Jurkat, Clone E6-1 (cell line): ENCODE data around the gene PHYKPL.
A peak's percentile ranks its signal among the peaks of the same experiment; 100 is the strongest.
"Not testable (repeated sequence)": the region's sequence is repeated elsewhere in the genome, so short reads cannot be mapped to it uniquely, and the experiment has no call there.

Experiments used
- DNase-seq: peaks from one replicate; pipeline ENCODE4 v3.0.0-alpha.2; 2011; ENCODE audit warnings: low read depth, low spot score
- H3K4me3 ChIP-seq: 2 replicates; pipeline ENCODE4 v1.5.1; 2011; ENCODE audit warnings: mild to moderate bottlenecking, low read length, control low read depth, moderate library complexity

The PHYKPL gene

DNA sequence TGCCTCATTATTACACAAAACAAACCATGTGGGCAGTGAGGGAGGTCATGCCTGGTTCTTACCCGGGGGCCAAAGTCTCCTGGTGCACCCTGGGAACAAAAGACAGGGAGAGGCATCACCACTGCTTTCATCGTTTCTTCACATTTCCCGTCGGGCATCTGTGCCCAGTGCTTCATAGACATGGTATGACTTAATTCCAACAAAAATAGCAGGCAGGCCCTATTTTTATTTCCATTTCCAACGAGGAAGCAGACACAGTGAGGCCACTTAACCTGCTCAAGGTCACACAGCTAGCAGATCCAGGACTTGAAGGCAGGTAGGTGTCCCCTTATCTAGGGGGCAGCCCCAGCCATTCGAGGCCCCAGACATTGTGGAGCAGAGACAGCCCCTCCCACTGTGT is 34.6 kb upstream of the PHYKPL start:
- no peak for DNase-seq
- H3K4me3 ChIP-seq = no peak overlapping the region

DNA sequence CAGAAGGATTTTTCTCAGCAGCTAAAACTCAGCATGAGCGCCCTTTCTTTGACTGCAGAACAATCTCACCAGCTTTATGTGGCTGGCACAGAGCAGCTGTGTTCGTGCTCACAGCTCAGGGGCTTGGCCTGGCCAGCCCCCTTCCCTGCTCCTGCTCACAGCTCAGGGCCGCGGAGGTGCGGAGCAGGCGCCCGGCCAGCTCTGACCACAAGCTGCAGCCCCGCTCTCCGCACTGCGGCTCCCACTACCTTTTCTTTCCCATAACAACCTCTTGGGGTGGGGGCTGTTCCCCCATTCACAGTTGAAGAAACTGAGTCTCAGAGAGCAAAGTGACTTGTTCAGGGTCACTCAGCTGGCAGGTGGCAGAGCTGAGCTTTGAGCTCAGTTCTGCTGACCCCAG is 34.0 kb upstream of the PHYKPL start:
- no peak for DNase-seq
- no peak overlapping the region for H3K4me3 ChIP-seq

DNA sequence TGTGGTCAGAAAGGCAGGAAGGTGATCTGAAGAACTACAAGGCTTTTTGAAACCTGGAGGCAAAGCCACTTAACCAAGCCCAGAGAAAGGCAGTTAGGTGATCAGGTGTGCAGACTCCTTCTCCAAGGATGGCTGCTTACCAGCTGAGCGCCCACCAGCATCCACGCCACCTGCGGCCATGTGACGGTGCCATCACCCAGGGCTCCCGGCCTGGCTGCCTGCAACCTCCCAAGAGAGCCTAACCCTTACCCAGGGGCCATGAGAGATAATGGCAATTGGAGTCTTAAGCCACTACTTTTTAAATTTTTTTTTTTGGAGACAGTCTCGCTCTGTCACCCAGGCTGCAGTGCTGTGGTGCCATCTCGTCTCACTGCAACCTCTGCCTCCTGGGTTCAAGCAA is 33.1 kb upstream of the PHYKPL start:
- DNase-seq = no peak
- no peak overlapping the region for H3K4me3 ChIP-seq

DNA sequence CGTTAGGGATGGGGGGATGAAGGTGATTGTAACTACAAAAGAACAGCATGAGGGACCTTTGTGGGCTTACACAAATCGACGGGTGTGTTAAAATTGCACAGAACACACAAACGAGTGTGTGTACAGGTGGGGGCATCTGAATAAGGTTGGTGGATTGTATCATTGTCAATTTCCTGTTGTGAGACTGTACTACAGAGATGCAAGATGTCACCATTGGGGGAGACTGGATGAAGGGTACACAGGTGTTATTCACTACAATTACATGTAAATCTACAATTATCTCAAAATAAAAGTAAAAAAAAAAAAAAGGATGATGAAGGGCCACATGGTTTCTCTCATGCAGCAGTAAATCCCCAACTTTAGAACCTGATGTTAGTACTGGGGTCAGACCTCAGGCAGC is 31.4 kb upstream of the PHYKPL start:
- no peak overlapping the region for H3K4me3 ChIP-seq
- DNase-seq = no peak

DNA sequence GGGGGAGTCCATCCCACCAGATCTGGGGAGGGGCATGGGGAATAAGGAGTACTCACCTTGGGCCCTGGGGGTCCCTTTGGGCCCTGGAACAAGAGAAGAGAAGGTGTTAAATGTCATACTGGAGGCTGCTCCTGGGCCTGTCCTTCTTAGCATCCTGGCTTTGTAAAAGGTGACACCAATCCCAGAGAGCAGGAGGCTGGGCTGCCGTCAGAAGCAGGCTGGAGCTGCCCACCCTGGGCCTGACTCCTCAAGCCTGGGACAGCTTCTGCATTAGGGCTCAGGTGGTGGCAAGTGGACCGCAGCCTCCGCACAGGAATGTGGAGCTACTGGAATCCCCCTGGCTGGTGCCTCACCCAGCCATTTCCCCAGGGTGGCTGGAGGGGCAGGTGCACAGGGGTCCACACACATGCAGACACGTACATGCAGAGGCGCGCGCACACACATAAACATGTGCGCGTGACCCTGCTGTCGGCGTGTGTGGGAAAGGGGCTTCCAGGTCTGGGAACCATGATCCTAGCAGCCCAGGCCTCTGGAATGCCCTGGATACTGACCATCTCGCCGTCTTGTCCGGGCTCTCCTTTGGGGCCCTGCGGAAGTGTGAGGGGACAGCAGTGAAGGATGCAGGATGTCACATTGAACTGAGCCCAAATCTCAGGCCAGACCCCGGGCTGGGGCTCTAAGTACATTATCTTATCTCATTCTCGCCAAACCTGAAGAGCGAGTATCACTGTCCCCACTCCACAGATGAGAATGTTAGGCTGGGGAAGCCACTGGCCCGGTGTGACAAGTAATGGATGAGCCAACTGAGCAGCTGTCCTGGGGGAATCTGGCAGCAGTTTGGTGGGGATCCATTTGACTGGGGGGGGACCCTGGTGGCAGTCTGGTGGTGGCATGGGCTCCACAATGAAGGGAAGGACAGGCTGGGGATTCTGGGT is 29.3 kb upstream of the PHYKPL start:
- no peak overlapping the region for H3K4me3 ChIP-seq
- DNase-seq = no peak

DNA sequence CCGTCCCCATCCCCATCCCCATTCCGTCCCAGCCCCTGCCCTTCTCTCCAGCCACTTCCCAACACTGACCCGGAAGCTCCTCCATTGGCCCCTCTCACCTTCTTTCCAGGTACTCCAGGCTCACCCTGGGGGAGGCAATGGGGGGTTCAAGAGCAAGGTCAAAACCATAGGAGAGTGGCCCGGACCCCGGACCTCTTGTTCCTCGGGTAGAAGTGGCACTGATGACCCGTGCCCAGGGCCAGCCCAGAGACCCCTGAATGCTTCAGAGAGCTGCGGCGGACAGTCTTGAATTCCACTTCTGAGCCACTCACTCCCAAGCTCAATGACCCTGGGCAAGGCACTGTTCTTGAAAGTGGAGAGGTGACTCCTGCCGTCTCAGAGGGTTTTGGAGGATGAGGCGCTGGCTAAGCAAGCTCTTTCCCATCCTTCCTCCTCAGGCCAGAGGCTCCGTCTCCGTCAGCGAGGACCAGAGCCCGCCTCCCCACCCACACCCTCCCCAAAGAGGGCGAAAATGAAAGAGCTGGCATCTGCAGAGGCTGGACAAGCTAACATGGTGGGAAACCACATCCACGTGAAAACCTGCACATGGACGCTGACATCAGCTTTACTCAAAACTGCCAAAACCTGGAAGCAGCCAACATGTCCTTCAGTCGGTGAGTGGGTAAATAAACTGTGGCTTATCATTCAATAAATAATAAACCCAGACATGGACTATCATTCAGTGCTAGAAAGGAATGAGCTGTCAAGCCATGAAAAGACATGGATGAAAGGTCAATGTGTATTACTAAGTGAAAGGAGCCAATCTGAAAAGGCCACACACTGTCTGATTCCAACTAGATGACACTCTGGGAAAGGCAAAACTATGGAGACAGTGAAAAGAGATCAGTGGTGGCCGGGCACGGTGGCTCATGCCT is 27.3 kb upstream of the PHYKPL start:
- H3K4me3 ChIP-seq = no peak overlapping the region
- DNase-seq = no peak

DNA sequence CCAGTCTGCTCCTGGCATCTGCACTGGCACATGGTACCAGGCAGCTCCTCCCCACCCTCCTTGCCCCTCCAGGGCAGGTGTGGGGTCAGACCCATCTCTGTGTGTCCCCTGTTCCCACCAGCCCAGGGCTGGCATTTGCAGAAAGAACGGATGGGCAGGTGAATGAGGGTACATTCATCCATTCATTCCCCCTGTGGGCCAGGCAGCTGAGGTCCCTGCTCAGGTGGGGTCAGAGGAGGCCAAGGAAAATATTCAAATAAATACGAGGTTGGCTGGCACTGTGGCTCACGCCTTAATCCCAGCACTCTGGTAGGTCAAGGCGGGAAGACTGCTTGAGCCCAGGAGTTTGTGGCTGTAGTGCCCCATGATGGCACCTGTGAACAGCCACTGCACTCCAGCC is 25.0 kb upstream of the PHYKPL start:
- H3K4me3 ChIP-seq = no peak overlapping the region

DNA sequence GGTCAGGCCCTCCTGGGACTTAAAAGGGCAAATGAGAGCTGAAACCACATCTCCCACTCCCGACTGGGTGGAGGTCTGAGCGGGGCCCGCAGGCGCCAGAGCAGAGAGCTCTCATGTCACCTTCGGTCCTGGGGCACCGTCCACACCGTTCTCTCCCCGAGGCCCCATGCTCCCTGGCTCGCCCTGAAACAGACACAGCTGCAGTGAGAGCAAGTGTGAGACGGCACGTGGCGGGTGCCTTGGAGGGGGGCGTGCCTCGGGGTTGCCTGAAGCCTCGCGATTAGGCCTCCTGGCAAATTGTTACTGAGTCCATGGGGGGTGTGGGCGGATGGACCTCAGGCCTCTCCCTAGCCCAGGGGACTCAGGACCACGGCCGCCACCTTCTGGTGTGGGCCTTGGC is 24.1 kb upstream of the PHYKPL start:
- no peak for DNase-seq
- H3K4me3 ChIP-seq = no peak overlapping the region

More for the DNA sequence above, 25.0 kb upstream of the PHYKPL start:
- no peak for DNase-seq

DNA sequence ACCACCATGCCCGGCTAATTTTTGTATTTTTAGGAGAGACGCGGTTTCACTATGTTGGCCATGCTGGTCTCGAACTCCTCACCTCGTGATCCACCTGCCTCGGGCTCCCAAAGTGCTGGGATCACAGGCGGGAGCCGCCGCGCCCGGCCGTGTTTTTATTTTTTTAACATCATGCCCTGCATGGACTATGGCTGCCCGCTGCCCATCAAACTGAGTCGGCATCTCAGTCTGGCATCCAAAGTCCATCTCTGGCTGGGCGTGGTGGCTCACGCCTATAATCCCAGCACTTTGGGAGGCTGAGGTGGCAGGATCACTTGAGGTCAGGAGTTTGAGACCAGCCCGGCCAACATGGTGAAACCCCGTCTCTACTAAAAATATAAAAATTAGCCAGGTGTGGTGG is 21.0 kb upstream of the PHYKPL start:
- DNase-seq, H3K4me3 ChIP-seq: not testable (repeated sequence)

DNA sequence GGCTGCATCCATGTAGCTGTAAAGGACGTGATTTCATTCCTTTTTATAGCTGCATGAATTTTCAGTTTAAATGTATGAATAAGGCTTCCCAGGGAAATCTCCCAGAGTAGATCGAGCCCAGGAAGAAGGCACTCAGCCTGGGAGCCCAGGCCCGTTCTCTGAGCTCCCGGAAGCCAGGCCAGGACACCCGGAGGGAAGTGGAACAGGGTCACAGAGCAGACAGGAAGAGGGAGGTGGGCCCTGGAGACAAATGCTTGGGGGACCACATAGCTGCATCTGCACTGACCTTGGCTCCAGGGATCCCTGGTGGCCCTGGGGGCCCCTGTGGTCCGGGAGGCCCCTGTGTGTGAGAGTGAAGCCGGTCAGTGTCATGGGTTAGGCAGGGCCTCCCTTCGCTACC is 19.7 kb upstream of the PHYKPL start:
- H3K4me3 ChIP-seq = no peak overlapping the region
- no peak for DNase-seq

DNA sequence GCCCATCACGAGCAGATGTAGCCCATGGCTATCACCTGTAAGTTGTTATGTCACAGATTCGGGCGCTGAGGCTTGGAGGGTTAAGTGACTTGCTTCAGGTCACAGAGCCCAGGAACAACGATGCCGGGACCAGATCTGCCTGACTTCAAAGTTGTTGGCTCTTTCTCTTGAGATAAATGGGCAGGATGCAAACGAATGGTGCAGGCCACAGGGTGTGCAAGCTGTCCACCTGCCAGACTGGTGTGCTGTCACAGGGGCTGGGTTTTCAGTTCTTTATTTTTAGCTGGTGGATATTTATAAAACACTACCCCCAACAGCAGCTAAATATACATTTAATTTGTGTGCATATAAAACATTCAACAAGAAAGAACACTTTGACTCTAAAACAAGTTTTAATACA is 17.7 kb upstream of the PHYKPL start:
- no peak for DNase-seq

DNA sequence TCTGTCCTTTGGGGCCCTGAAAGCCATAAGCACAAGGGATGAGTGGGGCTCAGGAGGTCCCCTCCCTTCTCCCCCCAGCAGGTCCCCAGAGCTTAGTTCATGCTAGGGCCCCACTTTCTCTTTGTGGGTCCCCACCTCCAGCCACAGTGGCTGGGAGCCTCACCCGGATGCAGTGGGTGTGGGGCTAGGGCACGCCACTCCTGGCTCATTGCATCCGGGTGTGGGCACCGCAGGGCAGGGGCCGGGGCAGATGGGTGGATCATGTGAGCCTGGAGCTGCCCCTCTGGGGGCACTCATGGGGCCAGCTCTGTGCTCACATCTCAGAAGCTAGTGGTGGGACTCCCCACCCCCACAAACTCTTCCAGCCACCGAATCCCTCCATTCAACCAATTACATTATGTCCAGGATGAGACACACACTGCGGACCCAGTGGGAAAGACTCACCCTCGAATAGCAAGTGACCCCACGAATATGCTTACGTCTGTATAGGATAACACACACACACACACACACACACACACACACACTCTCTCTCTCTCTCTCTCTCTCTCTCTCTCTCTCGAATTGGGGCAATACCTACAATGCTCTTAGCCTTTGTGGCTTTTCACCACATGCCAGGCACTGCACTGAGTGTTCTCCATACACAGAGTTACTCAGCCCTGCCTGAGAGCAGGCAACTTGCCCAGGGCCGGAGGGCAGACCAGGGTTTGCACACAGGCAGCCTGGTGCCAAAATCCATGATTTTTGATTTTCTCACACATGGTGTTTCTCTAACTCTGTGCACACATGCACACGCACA is 16.8 kb upstream of the PHYKPL start:
- peak; percentile 82 for DNase-seq
- H3K4me3 ChIP-seq = no peak overlapping the region

More for the DNA sequence above, 17.7 kb upstream of the PHYKPL start:
- H3K4me3 ChIP-seq = no peak overlapping the region

DNA sequence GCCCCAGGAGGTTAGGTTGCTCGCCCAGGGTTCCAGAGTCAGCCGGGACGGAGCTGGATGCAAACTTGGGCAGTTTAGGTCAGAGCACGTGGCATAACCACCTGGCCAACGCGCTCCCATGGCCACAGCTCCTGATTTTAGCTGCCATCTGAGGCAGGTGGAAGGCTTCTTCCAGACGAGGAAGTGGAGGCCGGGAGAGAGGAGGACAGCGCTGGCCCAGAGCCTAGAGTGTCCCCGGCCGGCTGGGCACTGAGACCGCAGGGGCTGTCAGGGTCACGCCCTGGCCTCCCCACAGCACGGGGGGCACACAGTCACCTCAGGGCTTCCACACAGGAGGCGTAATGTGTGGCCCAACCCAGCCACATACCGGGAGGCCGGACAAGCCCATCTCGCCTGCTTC is 16.1 kb upstream of the PHYKPL start:
- DNase-seq = no peak
- H3K4me3 ChIP-seq = no peak overlapping the region

DNA sequence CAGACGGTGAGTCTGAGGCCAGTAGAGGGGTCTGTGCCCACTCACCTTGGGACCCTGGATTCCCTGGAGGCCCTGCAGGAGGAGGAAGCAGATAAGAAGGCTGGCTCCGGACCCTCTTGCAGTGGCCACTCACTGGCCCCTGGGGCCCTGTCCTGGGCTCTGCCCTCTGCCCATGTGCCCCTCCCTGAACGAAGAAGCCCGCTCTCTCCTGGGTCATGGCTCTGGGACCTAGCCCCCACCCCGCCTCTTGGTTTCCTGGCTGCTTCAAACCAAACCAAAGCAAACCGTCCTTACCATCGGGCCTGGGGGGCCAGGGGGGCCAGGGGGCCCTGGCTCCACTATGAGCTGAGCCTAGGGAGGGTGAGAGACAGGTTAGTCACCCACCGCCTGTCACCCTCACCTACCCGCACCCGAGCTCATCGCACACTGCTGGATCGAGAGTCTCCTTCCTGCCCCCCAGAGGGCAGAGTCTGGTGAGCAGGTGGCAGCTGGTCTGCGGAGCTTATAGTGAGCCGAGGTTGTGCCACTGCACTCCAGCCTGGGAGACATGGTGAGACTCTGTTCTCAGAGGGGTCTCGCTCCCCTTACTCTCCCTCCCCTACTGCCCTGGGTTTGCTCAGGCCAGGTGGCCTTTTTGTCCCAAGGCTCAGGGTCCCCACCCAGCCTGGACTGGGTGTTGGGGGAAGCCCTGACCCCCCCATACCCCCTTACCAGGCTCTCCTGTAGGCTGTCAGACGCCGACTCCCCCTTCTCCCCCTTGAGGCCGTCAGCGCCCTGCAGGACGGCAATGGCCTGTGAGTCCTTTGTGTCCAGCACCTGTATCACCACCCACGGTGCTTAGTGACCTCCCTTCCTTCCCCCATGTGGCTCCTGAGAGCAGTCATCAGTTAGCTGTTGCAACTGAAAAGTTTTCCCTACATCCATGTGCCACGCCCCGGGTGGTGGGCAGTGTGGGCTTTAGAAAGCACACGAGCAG is 15.2 kb upstream of the PHYKPL start:
- DNase-seq = no peak
- H3K4me3 ChIP-seq = no peak overlapping the region

DNA sequence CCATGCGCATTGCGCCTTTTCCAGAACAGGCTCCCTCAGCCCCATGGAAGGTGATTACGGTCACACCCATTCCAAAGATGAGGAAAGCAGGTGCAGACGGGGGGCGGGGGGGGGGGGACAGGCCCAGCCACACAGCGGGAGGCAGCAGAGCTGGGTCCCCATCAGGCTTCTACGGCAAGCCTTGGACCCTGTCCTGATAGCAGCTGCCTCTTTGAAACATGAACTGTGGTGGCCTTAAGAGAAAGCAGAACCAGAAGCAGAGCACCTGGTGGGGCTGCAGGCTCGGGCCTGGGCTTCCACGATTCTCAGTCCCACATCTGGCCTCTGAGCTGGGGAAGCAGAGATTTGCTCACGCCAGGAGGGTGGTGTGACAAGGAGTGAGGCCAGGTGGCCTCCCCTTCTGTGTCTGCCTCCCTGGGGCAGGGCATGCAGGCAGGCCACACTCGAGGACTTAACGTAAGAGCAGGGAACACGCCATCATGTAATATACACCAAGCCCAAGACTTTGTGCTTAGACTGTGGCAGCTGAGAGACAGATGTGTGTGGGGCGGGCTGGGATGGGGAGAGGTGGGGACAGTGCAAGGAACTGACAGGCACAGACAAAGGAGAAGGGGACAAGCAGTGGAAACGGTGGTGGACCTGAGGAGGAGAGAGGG is 14.2 kb upstream of the PHYKPL start:
- DNase-seq = no peak
- H3K4me3 ChIP-seq = no peak overlapping the region

DNA sequence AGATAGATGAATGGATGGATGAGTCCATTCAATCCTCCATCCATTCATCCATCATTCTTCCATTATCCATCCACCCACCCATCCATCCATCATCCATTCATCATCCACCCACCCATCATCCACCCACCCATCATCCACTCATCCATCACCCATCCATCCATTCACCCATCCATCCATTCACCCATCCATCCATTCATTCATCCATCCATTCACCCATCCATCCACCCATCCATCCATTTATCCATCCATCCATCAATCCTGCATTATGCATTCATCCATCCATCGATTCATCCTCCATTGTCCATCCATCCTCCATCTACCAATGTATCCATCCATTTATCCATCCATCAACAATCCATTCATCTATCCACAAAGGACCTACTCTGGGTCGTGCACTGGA is 12.8 kb upstream of the PHYKPL start:
- H3K4me3 ChIP-seq = no peak overlapping the region
- DNase-seq = no peak

DNA sequence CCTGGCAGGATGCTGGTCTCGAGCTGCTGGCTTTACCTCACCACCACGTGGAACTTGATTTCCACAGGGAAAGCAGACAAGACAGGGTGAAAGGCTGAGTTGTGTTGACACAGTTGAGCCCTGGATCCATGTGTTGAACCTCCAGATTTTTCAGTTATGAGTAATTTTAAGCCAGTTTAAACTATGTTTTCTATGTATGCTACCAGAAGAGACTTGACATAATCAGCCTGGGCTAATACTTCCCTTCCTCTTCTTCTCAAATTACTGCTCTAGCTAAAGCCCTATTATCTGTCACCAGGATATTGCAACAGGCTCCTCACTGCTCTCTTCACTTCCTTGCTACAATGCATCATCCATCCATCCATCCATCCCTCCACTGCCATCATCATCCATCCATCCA is 12.0 kb upstream of the PHYKPL start:
- DNase-seq = no peak
- H3K4me3 ChIP-seq = no peak overlapping the region

DNA sequence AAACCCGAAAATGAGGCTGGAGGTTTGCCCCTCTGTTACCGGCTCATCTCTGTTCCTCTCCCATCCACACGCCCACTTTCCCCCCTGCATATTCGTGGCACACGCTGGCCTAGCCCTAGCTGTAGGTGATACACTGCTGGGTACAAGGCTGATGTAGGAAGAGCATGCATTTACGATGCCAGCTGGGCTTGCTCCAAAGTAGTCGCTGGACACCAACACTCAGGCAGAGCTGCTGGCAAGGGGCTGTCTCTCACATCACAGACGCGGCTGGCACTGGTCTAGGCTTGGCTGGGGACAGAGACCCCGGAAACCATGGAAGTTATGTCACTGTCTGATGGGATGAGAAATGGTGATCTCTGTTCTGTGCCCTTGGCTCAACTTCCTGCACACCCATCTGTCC is 9.8 kb upstream of the PHYKPL start:
- no peak overlapping the region for H3K4me3 ChIP-seq
- DNase-seq = no peak
